Stimulated activated CD4-positive, alpha-beta T cell treated with anti-CD3 and anti-CD28 coated beads, Interleukin-1b, Interleukin-23, amount 100 ng/mL, for 1 hour (primary cell): Measurements from ENCODE around the gene LPP.

Source experiments
- DNase-seq, 2 donors: peaks; one replicate each; pipeline ENCODE4 v3.0.0-alpha.2; 2020; ENCODE audit warnings: low read depth in 2 of 2

Gene LPP

DNA sequence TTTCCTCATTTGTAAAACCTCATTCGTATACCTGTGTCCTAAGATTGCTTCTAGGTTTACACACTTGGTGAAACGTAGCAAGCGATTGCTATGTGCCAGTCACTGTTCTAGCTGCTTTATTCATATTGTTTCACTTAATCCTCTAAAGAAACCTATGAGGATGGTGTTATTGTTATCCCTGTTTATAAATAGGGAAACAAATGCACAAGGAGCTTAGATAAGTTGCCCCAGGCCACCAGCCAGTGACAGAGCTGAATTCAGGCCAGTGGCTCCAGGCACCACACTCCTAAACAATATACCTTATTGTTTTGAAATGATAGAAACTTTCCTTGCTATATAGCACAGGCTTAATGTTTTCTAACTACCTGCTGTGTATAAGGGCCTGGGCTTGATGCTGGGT, 44.0 kb downstream of the LPP start:
- DNase-seq, result no peak

DNA sequence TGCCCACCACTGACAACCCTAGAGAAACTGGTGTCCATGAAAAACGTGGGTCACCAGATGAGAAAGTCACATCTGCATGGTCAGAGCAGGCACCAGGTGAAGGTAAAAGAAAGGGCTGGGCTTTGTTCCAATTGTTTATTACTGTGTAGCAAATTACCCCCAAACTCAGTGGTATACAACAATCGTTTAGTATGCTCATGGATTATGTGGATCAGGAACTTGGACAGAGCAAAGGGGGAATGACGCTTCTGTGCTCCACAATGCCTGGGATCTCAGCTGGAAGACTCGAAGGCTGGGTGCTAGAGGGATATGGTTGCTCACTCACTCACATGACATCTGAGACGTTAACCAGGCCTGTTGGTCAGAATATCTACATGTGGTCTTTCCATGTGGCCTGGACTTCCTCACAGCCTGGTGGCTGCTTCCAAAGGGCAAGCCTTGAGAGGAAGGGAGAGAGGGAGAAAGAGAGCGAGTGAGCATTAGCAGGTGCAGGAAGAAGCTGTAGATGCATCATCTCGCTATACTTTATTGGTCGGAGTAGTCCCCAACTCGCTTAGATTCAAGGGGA, 44.9 kb downstream of the LPP start:
- DNase-seq, result no peak

DNA sequence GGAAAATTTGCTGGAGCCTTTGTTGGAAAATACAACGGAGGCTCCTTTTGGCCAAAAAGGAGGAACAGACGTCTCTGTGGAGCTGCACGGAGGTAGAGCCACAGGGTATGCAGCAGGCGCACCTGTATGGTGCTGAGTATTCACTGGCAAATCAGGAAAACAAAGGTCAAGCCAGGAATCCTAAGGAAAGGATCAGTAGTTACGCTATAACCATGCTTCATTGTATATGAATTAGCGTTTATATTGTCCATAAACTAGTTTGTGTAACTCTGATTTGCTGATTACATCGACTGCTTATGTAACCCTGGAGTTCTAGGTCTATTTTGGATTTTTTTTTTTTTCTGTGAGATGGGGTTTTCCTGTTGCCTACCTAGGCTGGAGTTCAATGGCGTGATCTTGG, 45.4 kb downstream of the LPP start:
- no peak for DNase-seq

DNA sequence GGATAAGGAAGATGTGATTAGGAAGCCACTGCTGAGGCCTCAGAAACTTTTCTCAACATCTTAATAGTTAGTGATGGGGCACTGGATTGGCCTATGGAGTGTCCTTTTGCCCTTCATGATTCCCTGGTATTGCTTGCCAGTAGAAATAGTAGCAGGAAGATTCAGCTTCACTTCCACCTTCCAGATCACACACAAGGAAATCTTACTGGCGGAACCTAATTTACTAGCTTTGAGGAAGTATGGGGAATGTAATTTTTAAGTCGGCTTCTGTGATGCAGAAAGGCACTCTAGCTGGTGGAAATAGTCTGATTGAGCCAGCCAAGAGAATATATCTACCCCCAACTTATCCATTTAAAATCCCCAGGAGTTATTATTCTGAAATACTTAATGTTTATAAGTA, 46.5 kb downstream of the LPP start:
- no peak for DNase-seq

DNA sequence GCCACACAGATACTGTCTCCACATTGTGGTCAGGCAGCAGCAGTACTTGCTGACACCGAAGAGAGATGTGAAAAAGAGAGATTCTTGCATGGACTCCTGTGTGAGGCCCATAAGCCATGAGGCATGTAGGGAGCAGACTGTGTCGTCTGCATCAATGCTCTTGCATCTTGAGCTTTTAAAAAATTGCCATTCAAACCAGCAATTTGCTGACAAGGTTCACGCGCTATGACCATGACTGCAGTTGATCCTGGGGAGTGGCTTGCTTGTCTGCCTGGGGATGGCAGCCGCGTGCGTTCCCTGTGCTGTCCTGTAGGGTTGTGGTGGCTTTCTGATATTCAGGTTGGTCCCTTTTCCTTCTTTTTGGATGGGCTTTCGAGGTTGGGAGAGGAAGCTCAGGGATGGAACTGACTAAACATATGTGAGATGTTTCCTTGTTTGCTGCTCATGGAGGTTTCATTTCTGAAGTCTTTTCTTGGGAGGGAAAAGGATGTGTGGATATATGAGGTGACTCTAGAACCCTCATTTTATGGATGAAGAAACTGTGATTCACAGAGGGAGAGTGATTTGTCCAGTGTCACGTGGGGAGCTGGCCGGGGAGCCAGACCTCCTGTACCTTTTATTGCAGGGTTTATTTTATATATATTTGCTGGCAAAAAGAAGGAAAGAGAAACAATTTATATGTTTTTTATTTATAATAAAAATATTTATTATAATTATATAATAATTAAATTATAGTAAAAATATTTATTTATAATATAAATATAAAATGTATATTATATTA, 48.6 kb downstream of the LPP start:
- DNase-seq, result no peak

DNA sequence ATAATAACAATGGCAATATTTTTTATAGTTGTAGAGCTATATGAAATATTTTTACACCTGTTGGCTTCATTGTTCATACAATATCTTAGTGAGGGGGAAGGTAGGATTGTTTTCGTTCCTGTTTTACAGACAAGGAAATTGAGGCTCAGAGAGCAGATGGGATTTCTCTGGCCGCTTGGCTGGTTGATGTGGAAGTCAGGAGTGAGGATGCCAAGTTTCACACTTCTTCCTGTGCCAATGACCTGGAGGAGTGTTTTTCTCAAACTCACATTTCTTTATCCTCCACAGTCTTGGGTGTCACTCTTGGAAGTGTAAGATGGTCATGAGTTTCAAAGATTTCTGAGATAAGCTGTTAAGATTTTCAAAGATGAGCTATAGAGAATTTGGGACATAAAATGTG, 50.6 kb downstream of the LPP start:
- DNase-seq, result no peak

DNA sequence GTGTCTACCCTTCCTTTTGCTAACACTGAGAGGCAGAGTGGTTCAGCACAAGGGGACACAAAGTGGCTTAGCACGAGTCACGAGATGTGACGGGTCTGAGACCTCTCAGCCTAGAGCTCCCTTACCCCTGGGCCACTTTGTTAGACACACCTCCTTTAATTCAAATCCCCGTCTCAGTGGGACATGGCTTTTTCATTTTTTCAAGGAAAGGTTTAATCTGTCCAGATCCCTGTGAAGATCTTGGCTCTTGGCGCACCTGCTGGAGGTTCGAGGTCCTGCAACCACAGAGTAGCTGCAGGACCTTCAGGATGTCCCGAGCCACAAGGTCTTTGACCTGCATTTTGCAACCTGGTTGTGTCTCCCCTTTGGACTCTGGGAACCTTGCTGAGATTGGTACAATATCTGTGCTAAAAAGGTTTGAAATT, 52.0 kb downstream of the LPP start:
- no peak for DNase-seq

DNA sequence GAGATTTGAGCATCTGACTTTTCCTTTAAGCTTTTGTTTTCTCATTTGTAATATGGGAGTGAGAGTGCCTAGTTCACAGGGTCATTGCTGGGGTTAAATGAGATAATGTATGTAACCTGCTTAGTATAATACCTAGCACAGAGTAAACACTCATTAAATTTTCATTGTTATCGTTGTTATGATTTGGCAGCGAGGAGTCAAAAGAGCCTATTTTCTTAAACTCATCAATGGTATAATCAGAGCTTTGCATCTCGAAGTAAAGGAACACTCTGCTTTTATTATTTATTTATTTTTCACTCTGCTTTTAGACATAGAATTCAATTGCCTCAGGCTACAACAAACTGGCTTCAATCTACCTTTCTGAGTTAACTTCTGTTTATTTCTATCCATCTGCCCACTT, 52.8 kb downstream of the LPP start:
- DNase-seq, result no peak

DNA sequence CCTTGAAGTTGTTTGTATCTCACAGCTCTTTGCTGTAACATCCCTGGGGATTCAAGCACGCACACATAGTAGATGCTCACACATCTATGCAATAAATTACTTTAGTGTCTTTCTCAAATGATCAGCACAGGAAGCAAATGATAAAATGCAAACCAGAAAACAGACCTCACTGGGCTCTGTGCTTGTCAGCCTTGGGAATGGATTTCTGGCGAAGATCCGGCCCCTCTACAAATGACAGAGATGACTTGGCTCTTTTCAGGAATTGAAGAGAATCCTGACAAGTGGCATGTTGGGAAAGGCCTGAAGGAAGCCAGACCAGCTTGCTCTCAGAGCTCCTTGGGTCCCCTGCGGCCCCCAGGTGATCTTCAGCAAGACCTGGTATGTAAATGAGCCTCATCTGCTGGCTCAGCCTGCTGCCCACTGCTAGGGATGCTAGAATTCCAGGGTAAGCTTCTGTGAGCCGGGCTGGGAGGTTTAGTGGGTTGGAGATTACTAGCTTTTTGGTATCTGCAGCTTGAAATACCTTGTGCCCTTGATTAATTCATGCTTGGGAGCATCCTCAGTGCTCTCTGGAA, 54.1 kb downstream of the LPP start:
- no peak for DNase-seq

DNA sequence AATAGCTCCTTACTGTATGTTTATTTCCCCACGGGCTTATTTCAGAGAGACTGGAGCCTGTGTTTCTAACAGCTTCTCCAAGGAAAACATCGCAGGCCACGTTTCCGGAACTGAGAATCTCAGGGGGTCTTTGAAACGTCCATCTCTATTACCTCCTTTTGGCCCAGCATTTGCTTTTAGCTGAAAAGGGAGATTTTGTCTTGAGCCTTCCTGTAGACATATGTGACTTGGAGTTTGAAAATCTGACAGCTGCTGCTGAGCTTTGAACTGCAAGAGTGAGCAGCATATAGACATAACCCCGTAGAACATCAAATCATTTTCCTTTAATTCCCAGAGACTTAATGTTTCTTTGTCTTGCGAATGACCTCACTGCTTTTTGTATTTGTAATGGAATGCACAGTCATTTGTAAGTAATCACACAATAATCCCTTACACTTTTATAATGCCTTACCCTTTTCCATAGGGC, 54.6 kb downstream of the LPP start:
- DNase-seq, result no peak

DNA sequence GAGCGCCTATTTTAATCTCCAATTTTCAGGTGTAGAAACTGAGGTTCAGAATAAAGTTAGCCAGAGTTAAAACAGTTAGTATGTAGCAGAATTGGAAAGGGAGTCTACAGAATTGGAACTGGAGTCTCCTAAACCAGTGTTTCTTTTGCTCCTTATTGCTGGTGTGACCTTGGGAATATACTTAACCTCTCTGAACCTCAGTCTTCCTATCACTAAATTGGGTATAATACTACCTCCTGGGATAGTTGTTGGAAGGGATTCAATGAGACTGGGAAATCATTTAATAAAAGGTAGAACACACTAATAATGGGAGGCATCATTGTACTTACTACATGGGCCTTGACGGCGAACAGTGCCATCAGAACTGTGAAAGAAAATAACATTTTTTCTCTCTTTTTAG, 55.1 kb downstream of the LPP start:
- DNase-seq, result no peak

DNA sequence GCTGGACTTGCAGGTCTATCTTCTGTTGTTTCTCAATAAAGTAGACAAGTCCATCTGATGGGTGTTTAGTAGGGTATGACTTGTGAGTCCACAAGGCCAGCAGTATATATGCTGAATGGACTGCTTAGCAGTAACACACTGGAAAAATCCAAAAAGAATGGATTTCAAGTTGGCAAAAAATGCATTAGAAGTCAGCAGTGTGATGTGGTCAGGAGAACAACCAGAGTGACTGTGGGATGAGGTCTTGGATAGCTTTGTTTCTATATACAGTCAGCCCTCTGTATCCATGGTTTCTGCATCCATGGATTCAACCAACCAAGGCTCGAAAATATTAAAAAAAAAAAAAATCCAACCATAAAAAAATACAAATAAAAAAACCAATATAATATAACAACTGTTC, 55.8 kb downstream of the LPP start:
- DNase-seq, result no peak

DNA sequence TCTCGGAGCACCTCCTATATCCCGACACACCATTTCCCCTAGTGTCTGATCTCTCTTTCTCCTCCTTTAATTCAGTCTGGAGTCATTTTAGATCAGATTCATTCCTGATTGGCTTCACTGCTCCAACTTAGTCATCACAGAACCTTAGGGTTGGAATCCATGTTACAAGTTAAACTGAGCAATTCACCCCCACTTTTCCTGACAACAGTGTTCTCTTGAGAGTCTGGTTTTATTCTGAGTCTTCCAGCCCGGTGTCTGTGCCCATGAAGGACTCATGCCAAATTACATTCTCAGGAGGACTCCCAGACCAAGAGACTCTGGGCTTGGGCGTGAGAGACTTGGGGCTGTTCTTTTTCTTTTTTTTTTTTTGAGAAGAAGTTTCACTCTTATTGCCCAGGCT, 57.5 kb downstream of the LPP start:
- no peak for DNase-seq

DNA sequence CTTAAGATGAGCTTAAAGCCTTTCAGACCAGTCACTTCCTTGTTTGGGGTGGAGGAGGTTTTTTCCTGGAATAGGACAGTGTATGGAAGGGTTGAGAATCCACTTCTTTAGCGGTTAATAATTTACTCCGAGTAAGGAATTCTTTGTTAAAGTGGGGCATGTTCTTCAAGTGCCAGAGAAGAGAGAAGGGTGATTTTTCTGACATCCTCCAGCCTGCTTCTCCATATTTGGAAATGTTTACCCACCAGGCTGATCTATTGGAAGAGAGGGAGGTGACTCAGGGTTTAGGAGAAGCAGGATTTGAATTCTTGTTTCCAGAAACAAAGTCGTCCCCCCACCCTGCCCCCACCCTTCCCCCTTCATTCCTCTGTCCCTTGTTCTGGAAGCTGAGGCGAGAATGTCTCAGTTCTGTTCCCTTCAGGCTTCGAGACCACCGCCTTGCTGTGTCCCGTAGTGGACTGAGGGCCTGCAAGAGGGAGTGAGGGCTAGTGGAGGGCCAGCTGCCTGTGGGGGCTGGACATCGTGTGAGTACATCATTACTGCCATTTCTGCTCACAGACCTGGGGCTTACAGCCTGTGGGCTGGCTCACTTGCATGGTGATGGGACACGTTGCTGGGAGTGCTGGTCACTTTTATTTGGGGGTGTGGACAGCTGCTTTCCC, 58.5 kb downstream of the LPP start:
- no peak for DNase-seq

DNA sequence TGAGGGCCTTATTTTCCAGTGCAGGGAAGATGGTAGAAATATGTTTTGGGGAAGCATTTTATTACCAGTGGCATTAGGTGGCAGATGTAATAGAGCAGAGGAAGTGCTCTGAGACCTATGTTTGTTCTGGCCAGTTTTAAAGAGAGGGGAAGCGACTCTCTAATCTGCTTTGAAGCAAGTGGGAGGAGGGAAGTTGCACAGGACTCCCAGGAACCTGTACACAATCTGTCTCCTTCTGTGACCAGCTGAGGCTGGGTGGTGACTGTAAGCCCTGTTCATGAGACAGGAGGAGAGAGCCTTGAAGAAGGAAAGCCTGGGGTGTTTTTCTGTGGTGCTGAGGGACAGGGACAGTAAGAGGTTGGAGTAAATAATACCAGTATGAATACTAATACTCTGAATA, 60.5 kb downstream of the LPP start:
- DNase-seq, result no peak

DNA sequence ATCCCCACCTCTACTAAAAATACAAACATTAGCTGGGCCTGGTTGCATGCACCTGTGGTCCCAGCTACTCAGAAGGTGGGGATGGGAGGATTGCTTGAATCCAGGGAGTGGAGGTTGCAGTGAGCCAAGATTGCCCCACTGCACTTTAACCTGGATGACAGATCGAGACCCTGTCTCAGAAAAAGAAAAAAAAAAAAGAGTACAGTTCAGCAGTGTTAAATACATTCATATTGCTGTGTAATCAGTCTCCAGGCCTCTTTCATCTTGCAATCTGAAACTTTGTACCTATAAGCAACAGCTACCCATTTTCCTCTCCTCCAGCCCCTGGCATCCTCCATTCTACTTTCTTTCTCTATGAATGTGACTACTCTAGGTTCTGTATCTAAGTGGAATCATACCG, 61.2 kb downstream of the LPP start:
- DNase-seq, result no peak

DNA sequence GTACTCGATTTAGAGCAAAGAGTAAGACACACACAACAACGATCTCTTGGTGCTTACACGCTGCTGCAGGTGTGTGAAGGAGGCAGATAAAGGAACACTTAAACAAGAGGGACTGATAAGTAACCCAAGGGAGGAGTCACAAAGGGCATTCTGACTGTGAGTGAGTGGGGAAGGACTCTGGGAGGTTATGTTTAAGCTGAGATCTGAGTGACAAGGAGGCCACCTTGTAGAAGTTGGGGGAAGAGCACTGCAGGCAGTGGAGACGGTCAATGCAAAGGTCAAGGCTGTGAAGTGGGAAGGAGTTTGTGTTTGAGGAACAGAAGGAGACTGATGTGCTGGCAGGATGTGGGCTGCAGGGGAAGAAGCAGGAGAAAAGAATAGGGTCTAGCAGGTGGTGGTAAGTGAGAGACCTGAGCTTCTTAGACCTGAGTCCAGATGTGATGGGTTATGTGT, 63.1 kb downstream of the LPP start:
- DNase-seq, result no peak

DNA sequence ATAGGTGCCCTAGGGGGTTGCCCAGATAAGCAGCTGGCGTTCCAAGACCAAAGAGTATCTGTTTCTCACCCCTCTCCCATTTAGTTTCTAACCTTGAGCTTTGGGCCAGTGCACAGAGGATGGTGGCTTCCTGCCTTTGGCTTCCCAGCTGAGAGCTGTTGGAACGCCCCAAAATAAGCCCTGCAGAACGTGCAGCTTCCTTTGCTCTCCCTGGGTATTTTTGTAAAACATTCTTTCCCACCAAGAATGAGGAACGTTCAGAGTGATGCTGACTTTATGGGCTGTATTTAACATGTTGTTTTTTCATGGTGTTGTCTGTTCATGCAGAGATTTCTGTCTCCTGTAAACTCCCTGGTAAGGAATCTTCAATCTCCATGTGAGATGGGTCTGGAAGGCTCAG, 63.8 kb downstream of the LPP start:
- no peak for DNase-seq

DNA sequence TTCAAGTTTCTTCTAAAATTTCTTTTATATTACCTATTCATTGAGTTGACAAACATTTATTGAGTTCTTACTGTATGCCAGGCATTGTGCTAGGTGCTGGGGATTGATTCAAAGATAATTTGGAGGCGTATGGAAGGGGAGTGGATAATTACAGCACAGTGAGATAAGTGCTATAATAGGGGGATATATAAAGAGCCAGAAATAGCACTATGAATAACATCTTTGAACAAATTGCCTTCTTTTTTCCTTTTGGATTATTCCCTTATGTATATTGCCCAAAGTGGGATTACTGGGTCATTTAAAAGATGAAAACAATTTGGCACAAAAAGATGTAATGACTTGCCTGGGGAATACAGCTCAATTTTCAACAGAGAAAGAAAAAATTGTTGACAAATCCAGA, 64.6 kb downstream of the LPP start:
- DNase-seq, result no peak

DNA sequence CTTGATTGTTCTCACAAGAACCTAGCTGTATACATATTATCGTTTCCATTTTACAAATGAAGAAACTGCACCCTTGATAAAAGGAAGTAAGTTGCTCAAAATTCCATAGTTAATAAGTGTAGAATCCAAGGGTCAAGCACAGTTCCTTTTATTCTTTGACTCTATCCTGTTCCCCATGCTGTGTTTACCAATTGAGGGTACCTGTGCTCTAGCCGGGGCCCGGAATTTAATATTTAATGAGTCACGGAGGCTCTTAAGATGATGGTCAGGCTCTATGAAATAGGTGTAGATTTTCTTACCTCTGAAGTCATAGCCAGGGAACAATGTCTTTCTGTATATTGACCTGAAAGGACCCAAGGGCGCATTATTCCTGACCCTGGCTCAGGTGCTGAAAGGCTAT, 65.2 kb downstream of the LPP start:
- DNase-seq, result no peak

DNA sequence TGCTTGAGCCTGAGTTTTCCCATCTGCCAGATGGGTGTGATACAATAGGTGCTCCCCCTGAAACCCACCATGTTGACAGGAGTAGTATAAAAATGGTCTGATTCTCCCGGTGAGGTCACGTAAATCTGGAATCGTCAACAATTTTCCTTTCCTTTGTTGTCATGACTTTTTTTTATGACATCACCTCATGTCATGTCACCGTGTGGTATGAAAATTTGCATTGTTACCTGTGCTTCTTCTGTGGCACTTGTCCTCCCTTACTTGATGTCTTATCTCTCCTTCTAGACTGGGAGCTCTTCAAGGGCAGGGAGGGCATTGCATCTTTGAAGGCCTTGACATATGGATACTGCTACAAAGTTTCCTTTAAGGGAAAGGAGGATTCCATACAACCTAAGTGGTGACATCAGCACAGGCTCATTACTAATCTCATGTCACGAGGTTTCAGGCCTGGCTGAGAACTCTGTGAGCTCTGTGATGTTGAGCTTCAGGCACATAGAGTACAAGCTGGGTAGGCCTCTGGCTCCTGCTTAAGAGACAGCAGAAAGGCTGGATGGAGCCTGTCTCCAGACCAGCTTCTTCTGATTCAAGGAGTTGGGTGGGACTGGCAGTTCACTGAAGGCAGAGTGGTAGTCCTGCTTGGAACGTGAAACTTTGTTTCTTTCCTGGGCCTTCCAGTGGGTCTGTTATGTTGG, 66.3 kb downstream of the LPP start:
- DNase-seq, result no peak
